Ovary (tissue), 10 donors: ENCODE results near the gene CRYBA1. TPM values are rescaled to one million over a fixed set of nuclear protein-coding genes. Genes with fewer than 3 reads are reported as not detected.
"Not testable (repeated sequence)": the region's sequence is repeated elsewhere in the genome, so short reads cannot be mapped to it uniquely, and the experiment has no call there.

ENCODE experiments used
- DNase-seq, 5 donors: peaks; one replicate each; pipeline ENCODE4 v3.0.0-alpha.2; 2019 to 2020
- H3K27ac ChIP-seq, 2 donors: fragments of 200-600 bp; one replicate each; pipeline versions ENCODE4 v1.5.1 to v1.8.0; 2019 to 2022
- H3K27me3 ChIP-seq: fragments of 200-600 bp; one replicate; pipeline ENCODE4 v1.8.0; 2022
- H3K36me3 ChIP-seq: fragments of 200-600 bp; sonication (generic); one replicate; pipeline ENCODE4 v1.5.1; 2019
- H3K4me1 ChIP-seq: one replicate; pipeline ENCODE4 v1.8.1; 2013; ENCODE audit warnings: mild to moderate bottlenecking, moderate library complexity; ENCODE audit not compliant: insufficient read depth
- H3K4me3 ChIP-seq: fragments of 200-600 bp; sonication (generic); one replicate; pipeline ENCODE4 v1.5.1; 2017
- H3K9me3 ChIP-seq, 2 donors: fragments of 200-600 bp in 1 of 2; sonication (generic) in 1 of 2; one replicate each; pipeline versions ENCODE4 v1.5.1 to v1.8.1; 2013 to 2019; ENCODE audit warnings: mild to moderate bottlenecking in 1 of 2, moderate library complexity in 1 of 2
- CTCF ChIP-seq, 3 donors: fragments of 450-650 bp in 2 of 3; fragments of 200-600 bp in 1 of 3; IDR thresholded peaks; one replicate each; pipeline versions ENCODE4 v1.5.1 to v1.8.0; 2016 to 2022; ENCODE audit warnings: antibody characterized with exemption in 3 of 3, mild to moderate bottlenecking in 1 of 3
- EP300 ChIP-seq: sonication (generic); formaldehyde crosslinking; IDR thresholded peaks from one replicate; pipeline ENCODE4 v1.6.1; 2017; ENCODE audit warnings: antibody characterized with exemption
- POLR2A ChIP-seq: fragments of 450-650 bp; IDR thresholded peaks from one replicate; pipeline ENCODE4 v1.6.1; 2017; ENCODE audit warnings: antibody characterized with exemption, mild to moderate bottlenecking, moderate library complexity
- WGBS, 3 donors: extraction: QIAGEN DNeasy Blood & Tissue Kit in 1 of 3; methylation state at CpG; one replicate each; pipeline versions ENCODE4 v1.1.5 to v1.1.7; 2013 to 2017; 5-methylcytosine and 5-hydroxymethylcytosine counted together
- intact Hi-C, 4 donors: fragments of 100-400 bp; cut with DNase I; formaldehyde crosslinking; loops; one replicate each; pipeline versions ENCODE4 v1.11.0 to v1.15.1; 2022 to 2023
- long read RNA-seq, 3 donors: library from polyadenylated mRNA in 2 of 3; unstranded in 2 of 3; transcript quantifications; one replicate each; pipeline ENCODE4 v2.0.0 and lab custom pipeline, GENCODE V29; 2021 to 2026
- polyA plus RNA-seq, 2 donors: library from polyadenylated mRNA; stranded (reverse); fragments of 200-250 nt in 1 of 2; fragments of 350-450 nt in 1 of 2; fragmentation: Illumina TruSeq in 1 of 2; extraction: RNeasy Lipid Tissue Mini Kit (QIAGEN cat#74804) in 1 of 2; gene quantifications; one replicate each; pipeline ENCODE4 v1.2.3, GENCODE V29; 2013 to 2014
- total RNA-seq, 7 donors: library from RNA; depleted of rRNA in 2 of 7; stranded (reverse); fragments of >200 nt in 2 of 7; fragmentation: NEBNext Ultra II Directional in 3 of 7; extraction: Animal tissue kit (Norgen Biotek cat#: 25700) in 3 of 7; gene quantifications; one replicate each; pipeline versions ENCODE4 v1.1.0 to v1.2.4, GENCODE V29; 2016 to 2023
- donor health status: DM: no; HTN: no; CAD: no; lungs with moderate emphysema.
- donor health status: DM: no; HTN: no; CAD: no.
- donor health status: Bipolar disorder and iron deficiency.
- donor health status: DM: yes; HTN: yes; CAD: no.
- donor health status: DM: no; HTN: no; CAD: no.
- donor health status: DM: yes; HTN: yes; CAD: no.

Gene CRYBA1
- total RNA-seq (not detected), polyA plus RNA-seq (not detected)
- long read RNA-seq, donor 1, partial matches to known transcripts = 0 of 1 reads
- long read RNA-seq, donor 1, other reads (novel, unspliced or antisense) = 1 of 1 reads
- long read RNA-seq, donor 2 = 0 reads
- long read RNA-seq, donor 3 = 0 reads

DNA sequence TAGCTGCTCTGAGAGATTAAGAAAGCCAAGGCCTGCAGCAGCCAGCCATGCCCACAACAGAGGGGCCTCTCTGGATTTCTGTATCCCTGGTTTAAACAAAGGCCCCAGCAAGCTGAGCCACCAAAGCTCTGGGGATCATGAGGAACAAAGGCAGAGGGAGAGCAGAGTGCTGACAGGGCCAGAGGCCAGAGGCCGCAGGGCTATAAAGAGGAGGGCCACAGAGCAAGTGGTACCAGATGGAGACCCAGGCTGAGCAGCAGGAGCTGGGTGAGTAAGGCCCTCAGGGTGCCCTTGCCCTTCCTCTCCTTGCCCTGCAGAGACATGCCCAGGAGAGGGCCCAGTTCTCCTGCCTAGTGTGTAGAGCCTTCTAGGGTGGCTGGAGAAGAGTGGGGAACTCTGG lies at the start of gene CRYBA1:
Gene CRYBA1 (plus strand): TSS at position 232 of the 400 bp plus-strand sequence. CDS start 5 bp downstream, at position 237.
- Histone ChIP-seq H3K27me3 (no peaks in the 10 kb centered on the region), H3K36me3 (no peaks in the 10 kb centered on the region), H3K9me3 (no peaks in the 10 kb centered on the region), H3K4me1 (peaks cover 1% of the 10 kb centered on the region), H3K4me3 (no peak within 1 kb of the TSS), H3K27ac (no peak within 1 kb of the TSS)
- WGBS, 3 donors = 75 to 90% (median 79%) methylated on average over 1 of the region's 1 CpG
- intact Hi-C loops = no loop called here
- TF ChIP-seq POLR2A (no peak), EP300 (no peak), CTCF (IDR thresholded peaks at IDR 0.05) (no peak)
- no peak for DNase-seq

GRCh38 chr17:29197516-29198272 lies 49.0 kb upstream of the CRYBA1 start:
- no peak overlapping the region for H3K4me3 ChIP-seq
- TF ChIP-seq CTCF (IDR thresholded peaks at IDR 0.05) (no peak), POLR2A (no peak), EP300 (no peak)
- no peaks in the 10 kb centered on the region for H3K27me3 ChIP-seq
- H3K9me3 ChIP-seq = no peaks in the 10 kb centered on the region
- intact Hi-C loops = no loop called here
- no peaks in the 10 kb centered on the region for H3K4me1 ChIP-seq
- no peak overlapping the region for H3K27ac ChIP-seq
- DNase-seq = no peak
- H3K36me3 ChIP-seq = no peaks in the 10 kb centered on the region
- 84 to 87% (median 87%) methylated on average over 16 of the region's 16 CpGs for whole genome bisulfite sequencing, 3 donors

GRCh38 chr17:29204068-29204804 lies 42.4 kb upstream of the CRYBA1 start:
- DNase-seq, H3K27ac ChIP-seq, H3K27me3 ChIP-seq, intact Hi-C loops, H3K4me1 ChIP-seq, H3K9me3 ChIP-seq, H3K36me3 ChIP-seq, H3K4me3 ChIP-seq: not testable (repeated sequence)
- 87 to 90% (median 87%) methylated on average over 16 of the region's 16 CpGs for WGBS, 3 donors

- no peaks in the 10 kb centered on the region for H3K9me3 ChIP-seq
- intact Hi-C loops = no loop called here
- no peaks in the 10 kb centered on the region for H3K27me3 ChIP-seq
- no peak overlapping the region for H3K27ac ChIP-seq
- WGBS, 3 donors = 19 to 24% (median 20%) methylated on average over 2 of the region's 2 CpGs
- H3K4me3 ChIP-seq = no peak overlapping the region
- H3K36me3 ChIP-seq = no peaks in the 10 kb centered on the region
- no peak for TF ChIP-seq POLR2A
- no peak for TF ChIP-seq CTCF (IDR thresholded peaks at IDR 0.05)
- no peak for TF ChIP-seq EP300
- no peaks in the 10 kb centered on the region for H3K4me1 ChIP-seq
- DNase-seq = no peak
Measured at GRCh38 chr17:29205047-29205446, 41.6 kb upstream of the CRYBA1 start.

DNA sequence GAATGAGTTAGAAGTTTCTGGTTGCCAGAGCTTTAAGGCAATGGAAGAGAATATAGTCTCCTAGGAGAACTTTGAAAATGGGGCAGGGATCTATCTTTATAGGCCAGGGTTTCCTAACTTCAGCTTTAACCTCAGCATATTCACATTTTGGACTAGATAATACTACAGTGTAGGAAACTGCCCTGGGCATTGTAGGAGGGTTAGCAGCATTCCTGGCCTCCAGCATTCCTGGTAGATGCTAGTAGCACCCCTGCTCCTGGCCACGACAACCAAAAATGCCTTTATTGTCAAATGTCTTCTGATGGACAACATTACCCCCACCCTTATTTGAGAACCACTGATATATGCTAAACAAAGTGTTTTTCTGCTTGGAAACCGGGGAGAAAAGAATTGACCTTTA lies 38.7 kb upstream of the CRYBA1 start:
- H3K27ac ChIP-seq = no peak overlapping the region
- TF ChIP-seq CTCF (IDR thresholded peaks at IDR 0.05) = no peak
- TF ChIP-seq POLR2A = no peak
- no peak for TF ChIP-seq EP300
- no peaks in the 10 kb centered on the region for H3K36me3 ChIP-seq
- H3K4me1 ChIP-seq = no peaks in the 10 kb centered on the region
- DNase-seq = no peak
- WGBS, 3 donors = 81 to 96% (median 93%) methylated on average over 2 of the region's 2 CpGs
- H3K9me3 ChIP-seq = no peaks in the 10 kb centered on the region
- H3K4me3 ChIP-seq = no peak overlapping the region
- H3K27me3 ChIP-seq = no peaks in the 10 kb centered on the region
- intact Hi-C loops = no loop called here
